Measurements from ENCODE around the gene JMJD8.

Gene JMJD8

GRCh38 chr16:677316-678190, 6.6 kb downstream of the JMJD8 start:
- DNase-seq (ENCODE audit: low read depth in 2 of 2): no peak

DNA sequence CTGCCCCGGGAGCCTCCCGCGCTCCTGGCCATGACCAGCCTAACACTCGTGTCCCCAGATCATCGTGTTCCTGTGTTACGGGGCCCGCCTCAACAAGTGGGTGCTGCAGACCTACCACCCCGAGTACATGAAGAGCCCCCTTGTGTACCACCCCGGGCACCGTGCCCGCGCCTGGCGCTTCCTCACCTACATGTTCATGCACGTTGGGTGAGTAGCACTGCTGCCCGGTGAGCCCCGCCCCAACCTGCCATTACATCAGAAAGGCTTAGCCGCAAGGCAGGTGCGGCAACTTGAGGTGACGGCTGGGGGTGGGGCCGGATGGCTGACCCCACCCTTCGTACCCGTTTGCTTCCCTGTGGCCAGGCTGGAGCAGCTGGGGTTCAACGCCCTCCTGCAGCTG, 7.2 kb downstream of the JMJD8 start:
- DNase-seq (ENCODE audit: low read depth in 2 of 2): no peak

DNA sequence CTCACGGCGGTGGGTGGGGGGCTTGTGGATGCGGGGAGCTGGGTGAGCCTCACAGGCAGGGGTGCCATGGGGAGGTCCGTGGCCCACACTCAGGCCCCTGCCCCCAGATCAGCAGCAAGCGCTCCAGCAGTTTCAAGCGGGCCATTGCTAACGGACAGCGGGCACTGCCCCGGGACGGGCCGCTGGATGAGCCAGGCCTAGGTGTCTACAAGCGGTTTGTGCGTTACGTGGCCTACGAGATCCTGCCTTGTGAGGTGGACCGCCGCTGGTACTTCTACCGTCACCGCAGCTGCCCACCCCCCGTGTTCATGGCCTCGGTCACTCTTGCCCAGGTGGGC, 7.6 kb downstream of the JMJD8 start:
- no peak for DNase-seq (ENCODE audit: low read depth in 2 of 2)

- no peak for DNase-seq (ENCODE audit: low read depth in 2 of 2)
Observed at GRCh38 chr16:675884-676564, 8.1 kb downstream of the JMJD8 start.

- no peak for DNase-seq (ENCODE audit: low read depth in 2 of 2)
Observed at GRCh38 chr16:674968-675883, 8.9 kb downstream of the JMJD8 start, which contains the start of gene RHBDL1. TSS of gene RHBDL1 (plus strand) at chr16:675671. CDS start at chr16:675791, 120 bp downstream.

- DNase-seq (ENCODE audit: low read depth in 2 of 2): no peak
Observed at GRCh38 chr16:674214-674881, 9.8 kb downstream of the JMJD8 start.

DNA sequence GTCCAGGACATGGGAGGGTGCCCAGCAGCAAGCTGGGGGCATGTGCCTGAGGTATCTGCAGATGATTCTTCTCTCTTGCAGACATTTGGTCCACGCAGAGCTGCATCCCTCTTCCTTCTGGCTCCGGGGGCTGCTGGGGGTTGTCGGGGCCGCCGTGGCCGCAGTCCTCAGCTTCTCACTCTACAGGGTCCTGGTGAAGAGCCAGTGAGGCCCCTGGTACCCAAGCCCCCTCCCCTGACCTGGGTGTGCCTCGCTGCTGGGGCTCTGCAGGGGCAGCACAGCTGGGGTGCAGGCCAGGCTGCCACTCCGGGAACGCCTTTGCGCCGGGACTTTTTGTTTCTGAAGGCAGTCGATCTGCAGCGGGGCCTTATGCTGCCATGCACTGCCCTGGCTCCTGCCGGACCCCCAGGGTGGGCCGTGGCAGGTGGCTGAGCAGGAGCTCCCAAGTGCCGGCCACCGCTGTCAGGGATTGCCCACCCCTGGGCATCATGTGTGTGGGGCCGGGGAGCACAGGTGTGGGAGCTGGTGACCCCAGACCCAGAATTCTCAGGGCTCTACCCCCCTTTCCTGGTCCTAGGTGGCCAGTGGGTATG, 10.6 kb downstream of the JMJD8 start:
- no peak for DNase-seq (ENCODE audit: low read depth in 2 of 2)

DNA sequence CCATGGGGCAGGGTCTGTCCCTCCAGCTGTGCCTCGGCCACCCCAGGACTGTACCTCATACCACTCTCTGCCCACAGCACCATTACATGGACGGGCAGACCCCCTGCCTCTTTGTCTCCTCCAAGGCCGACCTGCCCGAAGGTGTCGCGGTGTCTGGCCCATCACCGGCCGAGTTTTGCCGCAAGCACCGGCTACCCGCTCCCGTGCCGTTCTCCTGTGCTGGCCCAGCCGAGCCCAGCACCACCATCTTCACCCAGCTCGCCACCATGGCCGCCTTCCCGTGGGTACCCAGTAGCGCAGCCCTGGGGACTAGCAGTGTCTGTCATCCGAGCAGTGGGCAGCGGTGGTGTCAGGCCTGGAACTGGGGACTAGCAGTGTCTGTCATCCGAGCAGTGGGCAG, 11.3 kb downstream of the JMJD8 start:
- DNase-seq (ENCODE audit: low read depth in 2 of 2): no peak

- no peak for DNase-seq (ENCODE audit: low read depth in 2 of 2)
Observed at GRCh38 chr16:672371-672770, 11.8 kb downstream of the JMJD8 start.

- no peak for DNase-seq (ENCODE audit: low read depth in 2 of 2)
Observed at GRCh38 chr16:671353-672131, 12.6 kb downstream of the JMJD8 start.

GRCh38 chr16:670485-671352, 13.4 kb downstream of the JMJD8 start:
- DNase-seq (ENCODE audit: low read depth in 2 of 2): no peak

- no peak for DNase-seq (ENCODE audit: low read depth in 2 of 2)
Observed at GRCh38 chr16:669666-670065, 14.5 kb downstream of the JMJD8 start.

DNA sequence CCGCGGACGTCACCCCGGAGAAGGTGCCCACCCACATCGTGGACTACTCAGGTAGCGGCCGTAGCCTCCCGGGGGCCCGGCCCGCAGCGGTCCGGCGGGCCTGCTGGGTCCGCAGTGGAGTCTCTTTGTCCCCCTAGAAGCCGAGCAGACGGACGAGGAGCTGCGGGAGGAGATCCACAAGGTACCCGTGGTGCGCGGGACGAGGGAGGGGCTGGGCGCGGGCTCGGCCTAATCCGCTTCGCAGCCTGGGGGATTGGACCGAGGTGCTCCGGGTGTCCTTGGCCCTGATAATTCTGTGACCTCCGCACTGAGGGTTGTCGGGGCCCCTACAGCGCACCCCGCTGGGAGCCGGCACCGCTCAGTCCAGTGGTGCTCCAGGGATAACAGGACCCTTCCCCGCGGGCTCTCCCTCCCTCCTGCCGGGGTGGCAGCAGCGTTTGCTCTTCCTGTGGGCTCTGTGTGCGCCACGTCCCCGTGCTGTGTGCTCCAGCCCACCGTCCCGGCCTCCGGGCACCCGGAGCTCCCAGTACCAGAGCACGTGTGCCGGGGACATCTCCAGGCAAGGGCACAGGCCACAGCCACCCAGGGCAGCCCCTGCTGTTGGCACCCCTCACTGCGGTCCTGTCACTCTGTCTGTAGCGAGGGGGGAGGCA, 15.5 kb downstream of the JMJD8 start:
- DNase-seq (ENCODE audit: low read depth in 2 of 2): no peak

DNA sequence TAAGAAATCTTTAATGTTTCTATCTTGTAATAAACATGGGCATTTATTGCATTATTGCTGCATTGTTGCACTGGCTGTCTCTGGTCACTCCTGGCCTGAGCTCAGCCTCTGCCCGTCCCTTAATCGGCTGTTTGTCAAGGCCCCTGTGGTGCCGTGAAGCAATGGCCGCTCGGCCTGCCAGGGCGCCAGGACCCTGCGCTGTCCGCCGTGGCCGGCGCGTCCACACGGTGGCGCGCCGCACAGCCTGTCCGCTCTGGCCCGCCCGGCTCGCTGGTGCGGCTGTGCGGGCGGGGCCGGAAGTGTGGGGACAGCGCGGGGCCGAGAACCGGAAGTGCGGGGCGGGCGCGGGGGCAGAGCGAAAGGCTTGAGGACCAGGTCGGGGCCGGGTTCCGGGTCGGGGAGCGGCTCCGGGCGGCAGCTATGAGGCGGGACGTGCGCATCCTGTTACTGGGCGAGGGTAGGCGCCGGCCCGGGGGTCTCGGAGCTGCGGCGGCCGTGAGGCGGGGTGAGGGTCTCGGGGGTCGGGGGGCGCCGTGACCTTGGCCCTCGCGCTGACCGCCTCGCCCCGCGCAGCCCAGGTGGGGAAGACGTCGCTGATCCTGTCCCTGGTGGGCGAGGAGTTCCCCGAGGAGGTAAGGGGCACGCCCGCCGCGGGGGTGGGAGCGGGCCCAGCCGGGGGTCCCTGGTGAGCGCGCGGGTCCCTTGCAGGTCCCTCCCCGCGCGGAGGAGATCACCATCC, 16.2 kb downstream of the JMJD8 start, which contains the start of gene RHOT2:
Gene RHOT2 (plus strand): TSS at position 353 of the 739 bp plus-strand sequence. CDS start 68 bp downstream, at position 421.
- peak; percentile 78 to 88 for DNase-seq (ENCODE audit: low read depth in 2 of 2)

DNA sequence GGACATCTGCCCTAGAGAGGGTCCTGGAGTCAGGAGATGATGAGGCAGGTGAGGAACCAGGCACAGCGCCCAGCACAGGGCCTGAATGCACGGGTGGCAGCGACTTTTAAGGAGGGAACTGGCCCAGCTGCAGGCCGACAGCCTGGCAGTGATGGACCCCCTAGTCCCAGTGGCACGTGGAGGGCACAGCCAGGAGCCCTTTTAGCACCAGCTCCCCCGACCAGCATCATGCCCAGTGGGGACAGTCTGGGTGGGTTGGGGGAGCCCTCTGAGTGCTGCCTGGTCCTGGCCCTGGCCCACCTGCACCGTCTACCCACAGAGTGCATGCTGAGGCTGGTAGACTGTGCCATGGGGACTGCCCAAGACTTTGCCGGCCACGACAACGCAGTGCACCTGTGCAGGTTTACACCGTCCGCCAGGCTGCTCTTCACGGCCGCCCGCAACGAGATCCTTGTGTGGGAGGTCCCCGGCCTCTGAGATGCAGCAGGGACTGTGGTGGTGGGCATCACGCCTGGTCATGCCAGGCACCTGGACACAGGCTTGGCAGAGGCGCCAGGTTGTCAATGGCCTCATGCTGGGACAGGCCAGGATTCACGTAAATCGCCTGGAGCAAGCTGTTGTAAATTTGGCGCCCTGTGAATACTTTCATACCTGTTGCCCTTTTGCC, 16.9 kb downstream of the JMJD8 start:
- DNase-seq (ENCODE audit: low read depth in 2 of 2): no peak

DNA sequence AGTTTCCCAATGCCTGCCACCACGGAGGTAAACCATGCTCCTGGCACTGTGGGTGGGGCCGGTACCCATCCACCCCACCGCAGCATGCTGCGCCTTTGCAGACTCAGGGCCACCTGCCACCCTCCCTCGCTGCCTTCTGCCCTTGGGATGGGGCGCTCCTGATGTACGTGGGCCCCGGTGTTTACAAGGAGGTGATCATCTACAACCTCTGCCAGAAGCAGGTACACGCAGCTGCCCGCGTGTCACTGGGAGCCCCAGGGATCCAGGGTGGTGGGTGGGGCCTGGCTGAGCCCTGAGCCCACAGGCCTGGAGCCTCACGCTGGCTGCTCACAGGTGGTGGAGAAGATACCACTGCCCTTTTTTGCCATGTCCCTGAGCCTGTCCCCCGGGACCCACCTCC, 17.6 kb downstream of the JMJD8 start:
- no peak for DNase-seq (ENCODE audit: low read depth in 2 of 2)

DNA sequence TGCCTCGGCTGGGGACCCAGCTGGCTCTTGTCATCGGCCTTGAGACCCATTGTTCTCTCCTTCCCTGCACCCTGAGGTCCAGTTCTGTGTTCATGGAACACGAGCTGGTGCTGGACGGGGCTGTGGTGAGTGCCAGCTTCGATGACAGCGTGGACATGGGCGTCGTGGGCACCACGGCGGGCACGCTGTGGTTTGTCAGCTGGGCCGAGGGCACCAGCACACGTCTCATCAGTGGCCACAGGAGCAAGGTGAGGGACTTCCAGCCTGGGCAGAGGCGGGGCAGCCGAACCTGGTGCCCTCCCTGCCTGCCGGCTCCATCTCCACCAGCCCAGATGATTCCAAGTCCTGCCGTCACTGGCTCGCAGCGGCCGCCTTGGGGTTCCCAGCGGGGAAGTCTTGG, 21.5 kb downstream of the JMJD8 start:
- no peak for DNase-seq (ENCODE audit: low read depth in 2 of 2)

- DNase-seq (ENCODE audit: low read depth in 2 of 2): no peak
Observed at GRCh38 chr16:662095-662494, 22.0 kb downstream of the JMJD8 start.

Data from stimulated activated CD8-positive, alpha-beta memory T cell treated with anti-CD3 and anti-CD28 coated beads, Interleukin-15, amount 100 ng/mL, for 4 hours (primary cell).